GM19238 (cell line): ENCODE data around the gene ANKRD11.
"Not testable (repeated sequence)": the region's sequence is repeated elsewhere in the genome, so short reads cannot be mapped to it uniquely, and the experiment has no call there.

Experiments used
- DNase-seq: peaks from one replicate; pipeline ENCODE4 v3.0.0; 2011; ENCODE audit warnings: low spot score; ENCODE audit not compliant: insufficient read length

The ANKRD11 gene

GRCh38 chr16:89386306-89387185 lies 103.8 kb downstream of the ANKRD11 start:
- DNase-seq, result no peak

GRCh38 chr16:89385712-89386111 lies 104.6 kb downstream of the ANKRD11 start:
- no peak for DNase-seq

- DNase-seq, result no peak
Measured at GRCh38 chr16:89384282-89384681, 106.1 kb downstream of the ANKRD11 start.

- DNase-seq, result no peak
Measured at GRCh38 chr16:89383095-89384003, 107.0 kb downstream of the ANKRD11 start.

GRCh38 chr16:89382555-89382954 lies 107.8 kb downstream of the ANKRD11 start:
- not testable (repeated sequence) for DNase-seq

- no peak for DNase-seq
Measured at GRCh38 chr16:89381788-89382187, 108.6 kb downstream of the ANKRD11 start.

GRCh38 chr16:89380681-89381080 lies 109.7 kb downstream of the ANKRD11 start:
- DNase-seq, result no peak

- no peak for DNase-seq
Measured at GRCh38 chr16:89378947-89379771, 111.2 kb downstream of the ANKRD11 start.

- DNase-seq, result no peak
Measured at GRCh38 chr16:89377453-89377848, 112.9 kb downstream of the ANKRD11 start.

- DNase-seq, result no peak
Measured at GRCh38 chr16:89376812-89377452, 113.4 kb downstream of the ANKRD11 start.

GRCh38 chr16:89375686-89376085 lies 114.7 kb downstream of the ANKRD11 start:
- DNase-seq, result no peak

GRCh38 chr16:89375021-89375420 lies 115.3 kb downstream of the ANKRD11 start:
- no peak for DNase-seq

- DNase-seq, result no peak
Measured at GRCh38 chr16:89374393-89374960, 115.9 kb downstream of the ANKRD11 start.

GRCh38 chr16:89373355-89374110 lies 116.8 kb downstream of the ANKRD11 start:
- DNase-seq, result no peak

GRCh38 chr16:89371968-89372634 lies 118.3 kb downstream of the ANKRD11 start:
- DNase-seq, result no peak

- DNase-seq, result no peak
Measured at GRCh38 chr16:89371386-89371785, 119.0 kb downstream of the ANKRD11 start.

- no peak for DNase-seq
Measured at GRCh38 chr16:89370601-89371000, 119.8 kb downstream of the ANKRD11 start.

- DNase-seq, result no peak
Measured at GRCh38 chr16:89370081-89370511, 120.3 kb downstream of the ANKRD11 start.

GRCh38 chr16:89369266-89369895 lies 121.0 kb downstream of the ANKRD11 start:
- DNase-seq, result no peak
